Mesothelial cell of epicardium (in vitro differentiated cells): ENCODE data around the gene ARHGAP27. TPM values are rescaled to one million over a fixed set of nuclear protein-coding genes. Genes with fewer than 3 reads are reported as not detected.

ENCODE experiments used
- DNase-seq, 2 experiments: peaks; one replicate each; pipeline ENCODE4 v3.0.0; 2021; ENCODE audit warnings: low spot score in 2 of 2; ENCODE audit not compliant: unreplicated experiment in 2 of 2
- H3K27ac Mint-ChIP-seq: 2 replicates; pipeline ENCODE4 v1.8.0; 2021; ENCODE audit warnings: mixed read lengths
- H3K27me3 Mint-ChIP-seq: 2 replicates; pipeline ENCODE4 v1.8.0; 2021; ENCODE audit warnings: low read depth, mixed read lengths
- H3K36me3 Mint-ChIP-seq: 2 replicates; pipeline ENCODE4 v1.8.0; 2021; ENCODE audit warnings: mixed read lengths
- H3K4me1 Mint-ChIP-seq: 2 replicates; pipeline ENCODE4 v1.8.0; 2021; ENCODE audit warnings: mixed read lengths
- H3K4me3 Mint-ChIP-seq: 2 replicates; pipeline ENCODE4 v1.8.0; 2021; ENCODE audit warnings: mild to moderate bottlenecking, moderate library complexity, mixed read lengths
- H3K9me3 Mint-ChIP-seq: 2 replicates; pipeline ENCODE4 v1.8.0; 2021; ENCODE audit warnings: mixed read lengths
- CTCF ChIP-seq: fragments of 200-600 bp; sonication (generic); IDR thresholded peaks from one replicate; pipeline ENCODE4 v1.5.0; 2021; ENCODE audit warnings: antibody characterized with exemption; ENCODE audit not compliant: unreplicated experiment
- total RNA-seq: library from RNA; stranded (reverse); gene quantifications from 3 replicates; pipeline ENCODE4 v1.2.1, GENCODE V29; 2021

The ARHGAP27 gene
- total RNA-seq, 1 donor from 2014 or later: 16.8 TPM

- DNase-seq: no peak
- peaks cover 10% of the 10 kb centered on the region for H3K4me1 Mint-ChIP-seq
- TF ChIP-seq CTCF: no peak
- no peak overlapping the region for H3K27ac Mint-ChIP-seq
- H3K9me3 Mint-ChIP-seq: no peaks in the 10 kb centered on the region
- no peak overlapping the region for H3K4me3 Mint-ChIP-seq
- no peaks in the 10 kb centered on the region for H3K36me3 Mint-ChIP-seq
- peaks cover 7% of the 10 kb centered on the region for H3K27me3 Mint-ChIP-seq
These were observed 49.7 kb downstream of the ARHGAP27 start for GRCh38 chr17:45383003-45383402.

- Mint-ChIP-seq H3K9me3 (no peaks in the 10 kb centered on the region), H3K4me3 (no peak overlapping the region), H3K27ac (no peak overlapping the region), H3K27me3 (peaks cover 4% of the 10 kb centered on the region), H3K4me1 (peaks cover 10% of the 10 kb centered on the region), H3K36me3 (no peaks in the 10 kb centered on the region)
- no peak for TF ChIP-seq CTCF
- DNase-seq: no peak
These were observed 50.4 kb downstream of the ARHGAP27 start for GRCh38 chr17:45382226-45382625.

- Mint-ChIP-seq H3K4me1 (peaks cover 10% of the 10 kb centered on the region), H3K27me3 (peaks cover 4% of the 10 kb centered on the region), H3K9me3 (no peaks in the 10 kb centered on the region), H3K4me3 (no peak overlapping the region), H3K27ac (peak overlapping the region; percentile 27), H3K36me3 (no peaks in the 10 kb centered on the region)
- no peak for TF ChIP-seq CTCF
- DNase-seq: no peak
These were observed 51.7 kb downstream of the ARHGAP27 start for GRCh38 chr17:45380991-45381390.

- Mint-ChIP-seq H3K4me3 (no peak overlapping the region), H3K4me1 (peaks cover 9% of the 10 kb centered on the region), H3K9me3 (no peaks in the 10 kb centered on the region), H3K27me3 (no peaks in the 10 kb centered on the region), H3K36me3 (no peaks in the 10 kb centered on the region), H3K27ac (no peak overlapping the region)
- TF ChIP-seq CTCF: no peak
- no peak for DNase-seq
These were observed 52.5 kb downstream of the ARHGAP27 start for GRCh38 chr17:45380046-45380765.

GRCh38 chr17:45377401-45377800 is 55.3 kb downstream of the ARHGAP27 start:
- no peak for TF ChIP-seq CTCF
- Mint-ChIP-seq H3K27me3 (no peaks in the 10 kb centered on the region), H3K36me3 (no peaks in the 10 kb centered on the region), H3K27ac (no peak overlapping the region), H3K9me3 (no peaks in the 10 kb centered on the region), H3K4me1 (peaks cover 16% of the 10 kb centered on the region), H3K4me3 (no peak overlapping the region)
- no peak for DNase-seq
